SHP77 treated with DMSO at 0.1 percent for 48 hours (cell line): ENCODE results near the gene RNF144A.
A peak's percentile ranks its signal among the peaks of the same experiment; 100 is the strongest.

Experiments
- DNase-seq: peaks from one replicate; lab custom pipeline; 2025; lab: John Stamatoyannopoulos, UW

RNF144A gene

DNA sequence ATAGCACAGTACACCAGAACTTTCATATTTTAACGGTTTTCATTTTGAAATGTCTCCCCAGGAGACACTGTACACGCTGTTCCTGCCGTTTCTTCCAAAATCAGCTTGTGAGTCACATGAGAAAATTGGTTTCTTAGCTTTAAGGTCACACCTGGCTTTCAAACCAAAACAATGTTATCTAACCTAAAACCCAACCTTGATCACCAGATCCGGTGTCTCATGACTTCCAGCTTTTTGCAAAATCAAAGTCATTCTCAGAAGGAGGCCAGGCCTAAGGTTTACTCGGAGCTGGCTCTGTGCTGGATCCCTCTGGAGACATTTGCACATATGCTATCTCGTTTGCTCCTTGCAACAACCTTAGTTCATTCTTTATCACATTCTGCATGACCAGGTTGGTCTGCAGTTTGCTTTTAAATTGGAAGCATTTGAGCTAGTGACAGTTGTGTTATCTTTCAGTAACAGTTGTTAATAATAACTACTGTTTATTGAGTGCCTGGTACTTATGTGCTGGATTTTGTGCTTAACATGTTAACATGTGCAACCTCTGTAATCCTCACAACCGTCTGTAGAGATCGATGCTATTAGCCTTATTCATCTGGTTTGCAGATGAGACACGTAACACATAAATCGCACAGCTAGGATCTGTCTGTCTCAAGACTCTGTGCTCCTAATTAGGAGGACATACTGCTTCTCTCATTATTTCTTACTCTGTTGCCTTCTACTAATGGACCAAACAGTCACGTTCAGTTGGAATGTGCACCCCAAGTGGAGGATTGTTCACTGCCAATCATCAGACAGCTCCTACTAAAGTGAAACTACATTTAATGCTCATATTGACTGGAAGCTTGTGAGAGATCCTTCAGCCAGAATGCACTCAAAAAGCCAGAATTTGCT, 105.5 kb downstream of the RNF144A start:
- no peak for DNase-seq

DNA sequence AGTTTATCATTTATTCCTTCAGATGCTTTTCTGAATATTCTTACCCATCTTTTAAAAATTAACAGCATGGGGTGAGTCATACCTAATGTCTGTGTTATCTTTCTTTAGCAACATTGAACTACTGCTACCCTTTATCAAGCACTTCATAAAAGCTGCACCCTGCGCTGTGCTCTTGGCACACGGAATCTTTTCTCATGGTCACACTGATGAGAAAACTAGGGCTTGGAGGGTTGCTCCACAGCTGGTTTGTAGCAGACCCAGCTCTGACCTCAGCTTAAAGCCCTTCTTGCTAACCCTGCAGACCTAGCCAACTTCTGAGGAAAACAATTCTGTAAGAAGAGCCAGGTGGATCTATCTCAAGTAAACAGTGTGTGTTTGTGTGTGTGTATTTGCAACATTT, 106.3 kb downstream of the RNF144A start:
- DNase-seq, result no peak

DNA sequence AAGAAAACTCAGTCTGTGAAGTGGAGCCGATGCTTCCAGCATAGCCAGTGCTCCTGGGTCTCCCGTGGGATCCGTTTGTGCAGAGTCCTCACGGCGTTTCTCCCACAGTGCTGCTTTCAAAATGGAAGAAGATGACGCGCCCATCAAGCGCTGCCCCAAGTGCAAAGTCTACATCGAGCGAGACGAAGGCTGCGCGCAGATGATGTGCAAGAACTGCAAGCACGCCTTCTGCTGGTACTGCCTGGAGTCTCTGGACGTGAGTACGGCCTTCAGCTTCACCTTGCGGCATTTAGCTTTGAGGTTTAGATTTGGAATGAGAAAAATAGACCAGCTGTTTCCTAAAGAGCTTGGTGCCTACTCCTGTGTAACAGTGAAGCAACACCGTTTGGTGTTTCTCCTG, 107.0 kb downstream of the RNF144A start:
- no peak for DNase-seq

DNA sequence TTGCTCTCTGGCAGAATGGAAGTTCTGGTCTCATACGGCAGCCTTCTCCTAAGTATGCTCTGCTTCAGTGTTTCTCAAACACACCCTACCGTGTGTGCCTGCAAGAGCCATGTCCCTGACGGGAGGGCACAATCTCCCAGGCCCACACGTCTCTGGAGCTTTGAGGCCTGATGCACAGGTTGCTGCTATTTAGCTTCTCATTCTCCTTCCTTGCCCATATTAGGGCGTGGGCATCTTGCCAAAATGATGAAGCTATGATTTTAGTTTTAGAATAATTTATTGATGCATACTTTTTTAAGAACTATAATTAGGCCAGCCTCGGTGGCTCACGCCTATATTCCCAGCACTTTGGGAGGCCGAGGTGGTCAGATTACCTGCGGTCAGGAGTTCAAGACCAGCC, 107.9 kb downstream of the RNF144A start:
- no peak for DNase-seq

DNA sequence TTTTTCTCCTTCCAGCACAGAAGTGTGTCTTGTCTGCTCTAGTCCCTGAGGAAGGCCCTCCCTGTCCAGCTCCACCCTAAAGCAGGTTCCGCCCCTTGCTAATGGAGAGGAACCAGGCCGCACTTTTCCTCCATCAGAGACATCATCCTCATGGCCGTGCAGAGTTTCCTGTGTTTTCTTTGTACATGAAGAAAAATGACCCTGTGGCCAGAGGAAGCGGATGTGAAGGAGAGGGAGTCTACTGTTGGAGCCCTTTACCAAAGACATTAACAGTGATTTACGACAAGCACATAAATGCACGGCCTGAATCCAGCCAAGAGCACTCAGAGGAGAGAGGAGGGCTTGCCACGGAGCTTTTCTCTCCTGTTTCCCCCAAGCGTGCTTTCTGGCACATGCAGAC, 109.5 kb downstream of the RNF144A start:
- peak; percentile 76 for DNase-seq

DNA sequence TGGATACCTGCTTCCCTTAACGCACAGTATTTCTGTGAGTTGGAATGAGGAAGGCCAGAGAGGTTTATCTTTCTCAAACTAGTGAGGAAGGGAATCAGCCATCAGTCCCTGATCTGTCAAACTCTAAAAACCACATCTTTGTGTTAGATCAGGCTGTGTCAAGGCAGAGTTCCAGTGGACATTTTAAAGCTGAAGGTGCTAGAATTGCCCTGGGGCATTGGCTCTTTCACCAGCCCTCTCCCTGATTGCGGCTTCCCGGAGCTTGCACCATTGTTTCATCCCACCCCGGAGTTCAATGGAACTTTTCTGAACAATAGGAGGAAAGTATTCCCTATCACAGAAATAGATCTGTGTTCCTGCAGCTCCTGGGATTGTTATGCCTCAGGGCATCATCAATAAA, 110.2 kb downstream of the RNF144A start:
- DNase-seq, result no peak

DNA sequence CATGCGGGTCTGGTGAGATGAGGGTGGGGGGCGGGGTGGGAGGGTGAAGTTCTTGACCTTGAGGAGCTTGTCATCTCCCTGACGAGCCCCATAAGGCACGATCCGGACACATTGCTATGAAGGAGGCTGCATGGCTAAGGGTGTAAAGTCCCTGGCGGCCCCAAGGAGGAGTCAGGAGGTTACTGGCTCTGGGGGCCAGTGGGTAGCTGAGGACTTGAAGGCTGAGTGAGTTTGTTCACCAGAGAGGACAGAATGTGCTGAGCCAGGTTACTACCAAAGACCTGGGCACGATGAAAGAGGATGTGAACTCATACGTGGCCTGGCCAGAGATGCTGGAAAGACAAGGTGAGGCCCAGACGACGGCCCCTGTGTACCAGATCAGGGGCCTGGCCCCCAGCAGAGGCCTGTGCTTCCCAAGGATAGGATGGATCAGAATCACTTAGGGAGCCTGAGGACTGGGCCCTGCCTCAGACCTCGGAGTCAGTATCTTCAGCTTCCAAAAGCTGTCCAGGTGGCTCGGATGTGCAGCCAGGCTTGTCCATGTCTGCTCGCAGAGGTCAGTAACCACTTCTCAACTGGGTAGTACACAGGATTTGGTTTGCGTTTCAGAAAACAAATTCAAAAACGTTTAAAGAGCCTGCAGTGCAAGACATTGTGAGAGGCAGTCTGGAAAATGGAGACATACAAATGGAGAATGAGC, 110.9 kb downstream of the RNF144A start:
- no peak for DNase-seq

DNA sequence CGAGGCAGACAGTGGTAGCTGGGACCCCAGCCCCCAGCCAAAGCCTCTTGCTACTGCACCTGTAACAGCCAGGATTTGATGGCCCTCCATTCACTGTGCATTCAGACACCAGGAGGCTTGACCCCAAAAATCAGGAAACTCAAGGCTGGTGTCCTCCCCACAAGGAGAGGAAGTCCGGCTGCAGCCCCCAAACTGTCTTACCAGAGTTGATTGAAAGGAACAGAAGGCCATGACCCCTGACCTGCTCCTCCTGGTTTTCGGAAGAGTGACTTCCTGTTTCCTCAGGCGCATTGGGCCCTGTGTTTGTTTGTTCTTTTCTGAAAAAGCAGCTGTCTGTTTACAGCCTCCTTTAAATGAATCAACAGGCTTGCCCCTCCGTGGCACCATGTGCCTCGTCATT, 111.6 kb downstream of the RNF144A start:
- no peak for DNase-seq

DNA sequence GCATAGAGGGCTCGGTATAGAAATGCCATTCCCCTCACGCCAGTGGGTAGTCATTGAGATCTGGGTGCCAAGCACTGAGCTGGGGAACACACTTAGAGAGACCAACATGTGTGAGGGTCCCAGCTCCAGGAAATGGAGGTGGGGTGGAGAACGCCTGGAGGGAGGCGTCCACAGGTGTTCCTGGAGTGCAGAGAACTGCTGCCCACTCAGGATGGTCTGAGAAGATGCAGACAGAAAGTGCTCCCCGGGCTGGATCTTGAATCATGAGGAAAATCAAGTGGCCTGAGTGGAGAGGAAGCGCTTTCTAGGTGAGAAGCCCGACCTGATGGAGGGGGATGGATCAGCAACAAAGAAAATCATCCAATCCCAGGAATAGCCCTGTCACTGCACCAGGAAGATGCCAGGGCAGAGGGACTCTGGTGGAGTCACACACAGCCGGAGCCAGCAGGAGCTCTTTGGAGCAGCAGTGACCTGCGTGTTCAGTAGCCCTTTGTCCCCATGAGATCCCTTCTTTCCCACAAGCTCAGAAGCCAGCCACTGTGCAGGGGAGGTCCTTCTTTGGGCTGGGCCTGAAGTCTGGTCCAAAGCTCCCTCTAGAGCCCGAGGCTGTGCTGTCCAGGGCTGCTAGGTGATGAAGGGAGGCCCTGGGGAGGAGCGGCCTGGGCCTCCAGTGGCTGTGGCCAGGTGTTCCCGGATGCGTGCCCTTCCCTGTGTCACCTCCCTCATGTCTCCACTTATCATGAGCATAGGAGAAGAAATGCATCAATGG, 112.3 kb downstream of the RNF144A start:
- no peak for DNase-seq

DNA sequence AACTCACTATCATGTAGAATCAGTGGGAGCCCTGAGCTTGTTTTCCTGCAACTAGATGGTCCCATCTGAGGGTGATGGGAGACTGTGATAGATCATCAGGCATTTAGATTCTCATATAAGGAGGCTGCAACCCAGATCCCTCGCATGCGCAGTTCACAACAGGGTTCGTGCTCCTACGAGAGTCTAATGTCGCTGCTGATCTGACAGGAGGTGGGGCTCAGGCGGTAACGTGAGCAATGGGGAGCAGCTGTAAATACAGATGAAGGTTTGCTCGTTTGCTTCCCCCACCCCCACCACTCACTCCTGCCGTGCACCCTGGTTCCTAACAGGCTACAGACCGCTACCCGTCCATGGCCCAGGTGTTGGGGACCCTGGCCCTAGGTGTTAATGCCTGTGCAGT, 113.6 kb downstream of the RNF144A start:
- peak; percentile 65 for DNase-seq

DNA sequence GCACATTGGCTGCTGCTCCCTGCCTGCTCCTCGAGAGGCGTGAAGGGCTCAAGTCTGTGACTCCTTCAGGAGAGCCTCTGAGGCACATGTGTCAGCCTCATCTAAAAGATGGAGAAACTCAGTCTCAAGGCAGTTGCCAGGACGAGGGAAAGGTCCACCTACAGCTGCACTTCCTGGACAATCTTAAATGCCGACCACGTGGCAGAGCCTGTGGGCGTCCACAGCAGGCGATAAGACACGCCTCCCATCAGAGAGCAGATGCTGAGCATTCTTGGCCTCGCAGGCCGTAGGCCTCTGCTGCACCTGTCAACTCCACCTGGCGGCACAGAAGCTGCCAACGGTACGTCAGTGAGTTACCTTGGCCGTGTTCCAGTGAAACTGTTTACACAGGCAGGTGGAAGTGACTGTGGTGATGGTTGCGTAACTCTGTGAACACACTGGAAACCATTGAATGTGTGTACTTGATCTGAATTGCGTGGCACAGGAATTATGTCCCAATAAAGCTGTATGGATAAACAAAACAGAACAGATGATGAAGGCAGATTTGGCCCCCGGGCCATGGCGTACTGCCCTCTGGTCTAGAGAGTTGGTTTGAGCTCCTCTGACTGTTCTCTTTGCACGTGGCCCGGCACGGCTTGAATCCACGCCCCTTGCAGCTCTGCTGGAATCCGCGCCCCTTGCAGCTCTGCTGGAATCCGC, 114.5 kb downstream of the RNF144A start:
- DNase-seq, result peak; percentile 100

DNA sequence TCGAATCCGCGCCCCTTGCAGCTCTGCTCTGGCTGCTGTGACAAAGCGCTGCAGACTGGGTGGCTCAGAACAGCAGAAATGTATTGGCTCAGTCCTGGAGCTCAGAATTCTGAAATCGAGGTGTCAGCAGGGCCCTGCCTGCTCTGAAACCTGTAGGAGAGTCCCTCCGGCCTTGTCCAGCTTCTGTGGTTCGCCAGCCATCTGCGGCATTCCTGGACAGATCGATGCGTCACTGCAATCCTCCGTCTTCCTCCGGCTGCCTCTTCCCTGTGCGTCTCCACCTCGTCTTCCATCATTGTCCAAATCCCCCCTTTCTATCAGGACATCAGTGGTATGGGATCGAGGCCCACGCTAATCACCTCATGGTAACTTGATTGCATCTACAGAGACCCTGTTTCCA, 115.2 kb downstream of the RNF144A start:
- DNase-seq, result no peak

DNA sequence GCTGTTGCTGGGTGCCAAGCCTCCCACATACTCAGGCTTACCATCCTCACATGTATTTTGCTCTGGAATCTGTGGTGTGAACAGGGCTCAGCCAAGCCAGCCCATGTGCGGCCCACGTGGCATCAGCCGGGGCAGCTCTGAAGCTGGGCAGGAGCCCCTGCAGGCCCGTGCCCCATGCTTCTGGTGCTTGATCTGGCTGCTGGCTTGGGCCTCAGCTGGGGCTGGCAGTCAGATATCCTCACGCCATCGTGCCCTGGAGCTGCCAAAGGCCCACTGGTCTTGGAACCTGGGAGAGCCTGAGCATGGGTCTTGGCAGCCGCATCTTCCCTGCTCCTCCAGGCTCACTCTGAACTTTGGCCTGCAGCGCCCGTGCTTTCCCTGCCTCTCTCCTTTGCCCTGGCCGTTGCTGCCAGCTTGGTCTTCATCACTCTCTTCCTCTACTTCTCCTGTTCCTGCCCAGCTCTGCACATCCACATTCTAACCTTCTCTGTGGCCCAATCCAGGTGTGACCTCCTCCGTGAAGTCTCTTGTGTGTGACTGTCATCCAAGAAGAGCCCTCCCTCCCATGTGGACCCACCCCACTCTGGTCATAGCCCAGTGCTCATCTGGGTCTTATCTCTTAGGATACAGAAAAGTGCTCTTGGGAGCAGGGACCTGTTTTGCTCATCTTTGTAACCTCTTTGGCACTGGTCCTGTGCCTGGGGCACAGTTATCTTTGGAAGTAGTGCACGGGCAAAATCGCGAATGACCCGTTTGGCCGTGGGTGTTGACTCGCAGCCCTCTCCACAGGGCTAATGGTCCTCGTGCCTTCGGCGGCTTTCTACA, 116.1 kb downstream of the RNF144A start:
- DNase-seq, result no peak

DNA sequence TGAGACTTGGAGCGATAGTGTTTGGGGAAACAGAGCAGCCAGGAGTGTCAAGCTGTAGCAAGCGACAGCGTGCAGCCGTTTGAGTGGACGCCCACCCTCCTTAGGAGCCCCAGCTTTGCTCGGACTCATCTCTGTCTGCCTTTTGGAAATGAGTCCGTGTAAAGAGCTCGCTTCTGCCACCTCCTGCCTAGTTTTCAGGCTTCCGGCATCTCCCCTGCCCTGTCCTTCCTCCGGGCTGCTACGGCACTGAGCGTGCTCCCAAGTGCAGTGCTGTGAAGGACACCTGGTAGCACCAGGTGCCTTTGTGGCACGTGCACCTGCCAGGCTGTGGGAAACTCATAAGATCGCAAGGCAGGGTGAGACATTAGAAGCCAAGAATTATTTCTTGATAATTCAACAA, 117.1 kb downstream of the RNF144A start:
- no peak for DNase-seq

DNA sequence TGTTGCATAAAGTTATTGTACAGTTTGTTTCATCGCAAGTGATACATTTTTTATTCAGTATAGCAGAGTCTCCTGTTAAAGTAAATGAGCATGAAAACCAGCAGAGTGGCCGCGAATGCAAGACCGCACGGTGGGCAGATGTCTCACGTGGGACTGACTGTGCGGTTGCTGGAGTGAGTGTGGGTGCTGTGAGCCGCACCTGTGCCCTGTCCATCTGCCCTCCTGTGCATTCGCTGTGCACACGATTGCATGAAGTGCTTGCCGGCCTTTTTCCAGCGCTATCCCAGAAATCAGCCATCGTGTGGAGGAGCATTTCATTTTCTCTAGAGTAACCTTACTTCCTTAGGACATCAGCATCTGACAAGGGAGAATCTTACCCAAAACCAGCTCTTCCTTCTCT, 118.7 kb downstream of the RNF144A start:
- no peak for DNase-seq

DNA sequence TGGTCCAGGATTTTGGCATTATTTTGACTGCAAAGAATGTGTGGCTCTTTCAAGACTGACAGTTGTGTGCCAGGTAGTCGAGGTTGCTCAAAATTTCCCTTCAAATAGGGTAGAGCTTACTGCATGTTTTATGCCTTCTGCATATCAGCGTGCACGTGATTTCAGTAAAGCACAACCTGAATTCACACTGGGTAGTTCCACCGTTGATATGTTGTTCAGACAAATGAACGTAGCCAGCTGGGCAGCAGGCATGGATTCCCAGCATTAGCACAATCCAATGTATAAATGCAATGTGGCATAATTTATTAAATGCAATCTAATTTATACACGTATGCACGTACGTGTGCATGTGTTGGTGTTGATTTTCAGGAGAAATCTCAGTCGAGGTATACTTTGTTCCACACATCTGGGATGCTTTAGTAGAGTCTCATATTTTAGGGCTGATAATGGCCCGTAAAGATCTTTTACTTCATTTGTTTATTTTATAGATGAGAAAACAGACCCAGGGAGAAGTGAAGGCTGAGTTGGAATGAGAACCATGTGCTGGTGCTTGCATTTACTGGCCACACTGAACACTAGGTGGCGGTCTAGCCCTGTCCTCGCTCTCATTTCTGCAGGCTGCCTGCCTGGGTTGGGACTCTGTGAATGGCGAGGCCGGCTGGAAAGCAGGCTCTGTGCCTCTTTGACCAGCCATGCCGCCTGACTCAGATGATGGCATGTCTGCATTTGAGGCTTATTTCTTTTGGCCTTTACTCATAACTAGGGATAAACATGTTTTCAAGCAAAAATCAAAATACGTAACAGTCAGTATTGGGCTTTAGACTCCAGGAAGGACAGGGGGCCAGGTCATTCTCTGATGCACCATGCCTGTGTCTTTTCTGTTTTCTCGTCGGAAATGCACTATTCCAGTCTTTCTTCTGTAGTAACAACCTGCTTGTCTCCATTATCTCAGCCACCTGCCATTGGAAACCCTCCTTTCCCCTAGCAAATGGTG, 120.4 kb downstream of the RNF144A start:
- DNase-seq, result peak; percentile 52

DNA sequence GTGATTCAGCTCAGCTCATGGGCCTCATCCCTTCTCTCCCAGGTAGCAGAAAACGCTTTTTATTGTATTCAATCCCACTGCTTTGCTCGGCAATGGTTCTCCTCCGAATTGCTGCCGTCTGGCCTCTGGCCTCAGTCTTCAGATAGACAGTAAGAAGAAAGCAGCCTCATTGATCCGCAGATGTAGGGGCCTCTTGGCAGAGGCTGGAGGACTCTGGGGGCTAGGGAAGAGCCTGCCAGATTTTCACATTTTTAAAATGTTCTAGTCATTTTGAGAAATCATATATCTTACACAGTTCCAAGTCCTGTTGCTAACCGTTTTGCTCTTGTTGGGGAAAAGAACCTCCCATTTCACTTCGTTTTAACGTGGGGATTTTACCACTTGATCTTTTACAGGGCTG, 123.3 kb downstream of the RNF144A start:
- DNase-seq, result no peak

DNA sequence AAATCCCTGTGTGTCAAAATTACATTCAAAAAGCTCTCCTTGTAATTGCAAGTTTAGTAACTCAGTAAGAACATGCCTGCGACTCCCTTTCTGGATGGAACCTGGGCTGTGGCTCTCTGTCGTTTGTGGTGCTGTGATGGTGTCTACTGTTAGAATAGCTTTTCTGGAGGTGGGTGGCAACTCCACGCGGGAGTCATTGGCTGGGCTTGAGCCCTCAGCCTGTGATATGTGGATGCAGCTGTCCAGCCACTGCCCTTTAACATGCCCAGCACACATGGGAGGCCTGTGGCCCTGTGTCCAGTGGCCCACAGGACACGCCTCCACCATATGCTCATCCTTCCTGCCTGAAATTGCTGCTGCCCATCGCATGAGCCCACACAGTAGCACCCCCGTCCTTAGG, 124.2 kb downstream of the RNF144A start:
- no peak for DNase-seq

DNA sequence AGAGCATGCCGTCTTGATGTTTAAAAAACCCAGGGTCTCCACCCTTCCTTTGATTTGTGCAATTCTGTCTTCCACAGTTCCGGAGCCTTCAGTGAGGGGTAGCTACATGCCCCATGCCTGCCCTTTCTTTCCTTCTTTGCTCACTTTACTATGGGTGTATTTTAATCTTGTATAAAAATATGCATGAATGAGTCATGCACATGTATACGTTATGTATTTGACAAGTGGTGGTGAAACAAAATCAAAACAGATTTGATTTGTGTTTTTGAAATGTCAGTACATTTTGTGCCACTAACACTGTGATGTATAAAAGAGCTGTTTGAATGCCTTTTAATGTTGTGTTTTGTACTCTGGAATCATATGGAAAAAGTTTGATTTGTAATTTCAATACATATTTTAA, 126.5 kb downstream of the RNF144A start:
- no peak for DNase-seq
